ENCODE data around the gene CCDC33. TPM values are rescaled to one million over a fixed set of nuclear protein-coding genes. Genes with fewer than 3 reads are reported as not detected.

The CCDC33 gene
- total and polyA plus RNA-seq, 2 experiments from 2014 or later = 0.63 to 0.86 TPM

DNA sequence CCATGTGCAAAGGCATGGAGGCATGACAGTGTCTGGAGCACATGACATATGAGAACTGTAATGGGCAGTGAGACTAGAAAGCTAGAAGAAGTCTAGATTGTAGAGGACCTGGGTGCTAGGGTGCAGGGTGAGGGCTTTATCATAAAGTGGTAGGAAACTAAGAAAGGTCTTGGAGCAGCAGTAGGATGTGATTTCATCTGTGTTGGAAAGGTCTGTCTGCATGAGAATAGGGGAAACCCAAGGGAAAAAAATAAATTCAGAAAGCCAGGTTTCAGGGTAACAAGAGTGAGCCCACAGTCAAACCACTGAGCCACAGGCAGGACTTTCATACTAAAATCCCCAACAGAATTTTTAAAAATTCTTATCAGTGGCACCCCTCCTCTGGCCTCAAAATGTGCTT, 54.5 kb downstream of the CCDC33 start:
- H3K27me3 ChIP-seq = no peaks in the 10 kb centered on the region
- no peak overlapping the region for H3K4me2 ChIP-seq
- no peak overlapping the region for H3K27ac ChIP-seq
- H4K20me1 ChIP-seq (ENCODE audit: insufficient read depth, poor library complexity, severe bottlenecking) = no peaks in the 10 kb centered on the region
- no peak overlapping the region for H2AFZ ChIP-seq
- TF ChIP-seq EZH2phosphoT487 (IDR thresholded peaks at IDR 0.05; ENCODE audit: low read depth, severe bottlenecking, unreplicated experiment) = no peak
- TF ChIP-seq, protein P1, sequence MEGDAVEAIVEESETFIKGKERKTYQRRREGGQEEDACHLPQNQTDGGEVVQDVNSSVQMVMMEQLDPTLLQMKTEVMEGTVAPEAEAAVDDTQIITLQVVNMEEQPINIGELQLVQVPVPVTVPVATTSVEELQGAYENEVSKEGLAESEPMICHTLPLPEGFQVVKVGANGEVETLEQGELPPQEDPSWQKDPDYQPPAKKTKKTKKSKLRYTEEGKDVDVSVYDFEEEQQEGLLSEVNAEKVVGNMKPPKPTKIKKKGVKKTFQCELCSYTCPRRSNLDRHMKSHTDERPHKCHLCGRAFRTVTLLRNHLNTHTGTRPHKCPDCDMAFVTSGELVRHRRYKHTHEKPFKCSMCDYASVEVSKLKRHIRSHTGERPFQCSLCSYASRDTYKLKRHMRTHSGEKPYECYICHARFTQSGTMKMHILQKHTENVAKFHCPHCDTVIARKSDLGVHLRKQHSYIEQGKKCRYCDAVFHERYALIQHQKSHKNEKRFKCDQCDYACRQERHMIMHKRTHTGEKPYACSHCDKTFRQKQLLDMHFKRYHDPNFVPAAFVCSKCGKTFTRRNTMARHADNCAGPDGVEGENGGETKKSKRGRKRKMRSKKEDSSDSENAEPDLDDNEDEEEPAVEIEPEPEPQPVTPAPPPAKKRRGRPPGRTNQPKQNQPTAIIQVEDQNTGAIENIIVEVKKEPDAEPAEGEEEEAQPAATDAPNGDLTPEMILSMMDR (IDR thresholded peaks at IDR 0.05; ENCODE audit: poor library complexity) = no peak
- no peak for TF ChIP-seq EZH2 (IDR thresholded peaks at IDR 0.05; ENCODE audit: borderline replicate concordance)
- no peaks in the 10 kb centered on the region for H3K9me2 ChIP-seq (replicated peaks; ENCODE audit: insufficient read depth)
- no peaks in the 10 kb centered on the region for H3K79me2 ChIP-seq
- no peak for DNase-seq (ENCODE audit: low spot score)
- H3K36me3 ChIP-seq (replicated peaks; ENCODE audit: insufficient read depth, low read depth) = no peaks in the 10 kb centered on the region
- H3K4me3 ChIP-seq = no peak overlapping the region
- no peaks in the 10 kb centered on the region for H3K4me1 ChIP-seq (ENCODE audit: insufficient read depth)
- H3K9me3 ChIP-seq (ENCODE audit: low read depth) = no peaks in the 10 kb centered on the region

DNA sequence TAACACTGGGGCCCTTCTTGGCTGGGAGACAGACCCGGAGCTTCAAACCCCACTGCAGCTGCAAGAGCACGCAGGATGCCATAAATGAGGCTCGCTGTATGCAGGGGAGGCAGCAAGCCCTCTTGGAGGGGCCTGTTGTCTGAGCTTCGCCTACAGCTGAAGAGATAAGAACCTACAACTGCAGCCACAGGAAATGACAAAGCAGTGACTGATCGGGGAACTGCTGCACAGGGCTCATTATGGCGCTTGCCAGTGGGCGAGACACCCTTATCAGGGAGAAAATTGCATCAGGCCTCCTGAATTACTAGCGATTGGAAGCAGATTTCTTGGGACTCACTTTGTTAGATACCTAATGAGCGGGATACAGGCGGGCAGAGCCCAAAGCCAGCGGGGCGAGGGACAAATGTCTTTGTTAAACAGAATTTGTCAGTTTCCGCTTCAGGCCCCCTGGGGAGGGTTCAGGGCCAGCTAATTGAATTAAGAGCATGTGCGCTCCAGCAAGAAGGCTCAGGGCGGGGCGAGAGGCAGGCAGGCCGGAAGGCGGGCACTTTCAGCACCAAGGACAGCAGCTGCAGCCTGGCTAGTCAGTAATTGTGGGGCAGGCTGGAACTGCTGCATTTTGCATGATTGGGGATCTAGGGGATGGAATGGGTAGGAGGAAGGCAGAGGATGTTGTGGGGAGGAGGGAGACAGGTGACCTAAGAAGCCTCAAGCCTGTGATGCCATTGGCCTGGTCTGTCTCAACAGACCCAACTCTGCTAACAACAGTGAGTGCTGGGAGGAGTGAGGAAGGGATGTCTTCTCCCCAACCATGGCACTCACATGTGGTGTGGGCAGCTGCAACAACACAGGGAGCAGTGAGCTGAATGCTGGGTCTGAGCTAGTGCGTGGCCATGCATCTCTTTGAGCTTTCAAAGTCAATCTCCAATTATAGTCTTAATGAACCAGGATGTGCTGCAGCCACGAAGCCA, 55.3 kb downstream of the CCDC33 start:
- H3K79me2 ChIP-seq = no peaks in the 10 kb centered on the region
- peak; percentile 91 for DNase-seq (ENCODE audit: low spot score)
- peak overlapping the region; percentile 49 for H3K4me2 ChIP-seq
- H3K4me3 ChIP-seq = no peak overlapping the region
- TF ChIP-seq EZH2phosphoT487 (IDR thresholded peaks at IDR 0.05; ENCODE audit: low read depth, severe bottlenecking, unreplicated experiment) = no peak
- TF ChIP-seq, protein P1 (IDR thresholded peaks at IDR 0.05; ENCODE audit: poor library complexity) = no peak
- TF ChIP-seq EZH2 (IDR thresholded peaks at IDR 0.05; ENCODE audit: borderline replicate concordance) = no peak
- H2AFZ ChIP-seq = no peak overlapping the region
- H3K9me3 ChIP-seq (ENCODE audit: low read depth) = no peaks in the 10 kb centered on the region
- H3K27me3 ChIP-seq = no peaks in the 10 kb centered on the region
- H4K20me1 ChIP-seq (ENCODE audit: insufficient read depth, poor library complexity, severe bottlenecking) = no peaks in the 10 kb centered on the region
- no peak overlapping the region for H3K27ac ChIP-seq
- no peaks in the 10 kb centered on the region for H3K4me1 ChIP-seq (ENCODE audit: insufficient read depth)
- no peaks in the 10 kb centered on the region for H3K36me3 ChIP-seq (replicated peaks; ENCODE audit: insufficient read depth, low read depth)
- no peaks in the 10 kb centered on the region for H3K9me2 ChIP-seq (replicated peaks; ENCODE audit: insufficient read depth)
- 11% methylated on average over 20 of the region's 20 CpGs for WGBS (ENCODE audit: low lambda C conversion rate, missing lambda C conversion rate)

DNA sequence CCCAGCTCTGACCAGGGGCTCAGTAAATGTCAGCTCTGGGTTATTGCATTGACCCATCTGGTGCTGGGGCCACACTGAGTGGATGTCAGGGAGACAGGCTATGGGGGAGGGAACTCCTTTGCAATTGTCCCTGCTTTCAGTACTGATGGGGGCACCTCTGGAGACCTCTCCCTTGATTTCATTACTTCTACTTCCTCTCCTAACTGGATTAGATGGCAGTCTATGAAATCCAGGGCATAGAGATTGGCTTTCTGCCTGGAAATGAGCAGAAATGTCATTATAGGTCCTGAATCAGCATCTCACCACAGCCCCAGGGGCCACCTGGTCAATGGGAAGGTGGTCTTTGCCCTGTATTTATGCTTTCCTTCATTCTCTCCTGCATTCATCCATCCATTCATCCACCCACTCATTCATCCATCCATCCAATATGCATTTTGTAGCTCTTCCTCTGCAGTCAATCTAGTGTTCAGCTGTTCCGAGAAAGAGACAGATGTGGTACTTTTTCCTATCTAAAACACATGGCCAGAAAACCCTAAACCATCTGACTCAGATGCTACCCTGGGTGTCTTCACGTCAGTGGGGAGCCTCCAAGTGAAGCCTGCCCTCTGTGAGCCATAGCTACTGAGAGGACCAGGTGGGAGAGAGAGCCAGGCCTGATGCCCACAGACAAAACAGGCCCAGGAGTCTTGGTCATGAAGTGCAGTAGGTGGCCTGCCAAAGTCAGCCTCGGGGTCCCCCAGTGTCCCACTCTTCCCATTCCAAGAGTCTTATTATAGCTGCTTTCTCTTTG, 57.1 kb downstream of the CCDC33 start:
- H4K20me1 ChIP-seq (ENCODE audit: insufficient read depth, poor library complexity, severe bottlenecking) = no peaks in the 10 kb centered on the region

More for the DNA sequence above, 57.1 kb downstream of the CCDC33 start:
- H3K9me2 ChIP-seq (replicated peaks; ENCODE audit: insufficient read depth) = no peaks in the 10 kb centered on the region
- H3K36me3 ChIP-seq (replicated peaks; ENCODE audit: insufficient read depth, low read depth) = no peaks in the 10 kb centered on the region
- no peak for DNase-seq (ENCODE audit: low spot score)
- TF ChIP-seq EZH2 (IDR thresholded peaks at IDR 0.05; ENCODE audit: borderline replicate concordance) (no peak), EZH2phosphoT487 (IDR thresholded peaks at IDR 0.05; ENCODE audit: low read depth, severe bottlenecking, unreplicated experiment) (no peak)
- TF ChIP-seq, protein P1 (IDR thresholded peaks at IDR 0.05; ENCODE audit: poor library complexity) = no peak
- H3K4me3 ChIP-seq = no peak overlapping the region
- H3K4me1 ChIP-seq (ENCODE audit: insufficient read depth) = no peaks in the 10 kb centered on the region
- no peak overlapping the region for H2AFZ ChIP-seq
- H3K27me3 ChIP-seq = peaks cover 7% of the 10 kb centered on the region
- no peak overlapping the region for H3K27ac ChIP-seq
- H3K9me3 ChIP-seq (ENCODE audit: low read depth) = no peaks in the 10 kb centered on the region
- H3K4me2 ChIP-seq = no peak overlapping the region
- no peaks in the 10 kb centered on the region for H3K79me2 ChIP-seq
- 72% methylated on average over 3 of the region's 3 CpGs for WGBS (ENCODE audit: low lambda C conversion rate, missing lambda C conversion rate)
